ENCODE data around the gene FBXW7. TPM values are rescaled to one million over a fixed set of nuclear protein-coding genes. Genes with fewer than 3 reads are reported as not detected.

The FBXW7 gene
- total RNA-seq, 4 donors from 2014 or later = 76.4 to 199 (median 103) TPM

DNA sequence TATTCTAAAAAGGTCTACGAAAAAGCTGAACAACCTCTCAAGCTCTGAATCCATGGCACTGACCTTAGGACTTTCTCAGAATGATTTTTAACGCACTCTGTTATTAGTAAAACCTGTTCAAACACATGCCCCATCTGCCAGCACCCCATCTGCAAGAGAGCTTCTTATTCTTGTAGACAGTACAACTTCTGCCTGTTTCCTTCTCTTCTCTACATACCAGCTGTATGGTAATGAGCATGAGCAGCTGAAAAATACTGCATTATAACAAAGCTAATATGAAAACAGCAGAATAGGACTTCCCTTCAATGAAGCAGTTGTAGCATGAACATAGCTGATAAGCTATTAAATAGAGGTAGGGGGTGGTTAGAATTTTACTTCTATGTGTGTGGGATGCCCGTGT is 167.9 kb downstream of the FBXW7 start:
- 60 to 65% methylated on average over 3 of the region's 3 CpGs for WGBS, 2 donors
- DNase-seq (ENCODE audit: low spot score in 2 of 2) = no peak
- no peak overlapping the region for H3K4me3 ChIP-seq (ENCODE audit: low read depth, poor library complexity, severe bottlenecking)
- intact Hi-C loops (cut with DNase I; ENCODE audit: low total_unique reads) = no loop called here
- TF ChIP-seq CTCF (IDR thresholded peaks at IDR 0.05) = no peak
- no peak for TF ChIP-seq POLR2A (IDR thresholded peaks at IDR 0.05)

DNA sequence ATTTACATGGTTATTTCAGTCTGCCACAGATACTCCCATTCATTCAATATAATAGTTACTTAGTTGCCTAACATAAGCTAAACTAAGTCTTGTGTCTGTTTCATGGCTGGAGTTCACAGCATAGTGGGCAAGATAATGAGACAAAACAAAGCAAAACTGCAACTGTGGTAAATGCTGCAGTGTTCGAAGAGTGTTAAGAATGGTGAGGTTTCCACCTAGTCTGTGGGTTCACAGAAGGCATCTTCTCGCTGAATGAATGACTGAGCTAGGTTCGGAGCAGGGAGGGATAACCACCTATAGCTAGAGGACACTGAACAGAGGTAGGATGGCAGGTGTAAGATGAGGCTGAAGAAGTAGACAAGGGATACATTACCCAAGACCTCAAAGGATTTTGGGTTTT is 171.0 kb downstream of the FBXW7 start:
- no peak overlapping the region for H3K4me3 ChIP-seq (ENCODE audit: low read depth, poor library complexity, severe bottlenecking)
- TF ChIP-seq CTCF (IDR thresholded peaks at IDR 0.05) = no peak
- no peak for TF ChIP-seq POLR2A (IDR thresholded peaks at IDR 0.05)
- no peak for DNase-seq (ENCODE audit: low spot score in 2 of 2)
- 97 to 99% methylated on average over 3 of the region's 3 CpGs for WGBS, 2 donors
- intact Hi-C loops (cut with DNase I; ENCODE audit: low total_unique reads) = no loop called here

DNA sequence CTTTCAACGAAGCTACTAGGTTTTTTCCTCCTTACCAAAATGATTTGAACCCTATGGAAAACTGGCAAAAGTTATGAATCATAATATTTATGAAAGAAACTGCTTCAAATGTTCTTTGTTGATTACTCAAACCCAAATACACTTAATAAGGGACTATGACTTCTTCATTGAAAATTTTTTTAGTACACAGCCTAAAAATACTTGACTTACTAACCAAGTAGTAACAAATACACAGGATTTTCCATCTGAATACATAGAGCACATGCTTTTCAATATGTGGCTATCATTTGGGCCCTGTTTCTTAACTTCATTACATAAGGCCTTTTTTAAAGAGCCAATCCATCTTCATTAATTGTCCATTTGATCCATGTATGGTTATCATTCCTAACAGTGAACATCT is 171.5 kb downstream of the FBXW7 start:
- WGBS, 2 donors = 83 to 84% methylated on average over 1 of the region's 1 CpG
- no peak for DNase-seq (ENCODE audit: low spot score in 2 of 2)
- H3K4me3 ChIP-seq (ENCODE audit: low read depth, poor library complexity, severe bottlenecking) = no peak overlapping the region
- no peak for TF ChIP-seq CTCF (IDR thresholded peaks at IDR 0.05)
- no peak for TF ChIP-seq POLR2A (IDR thresholded peaks at IDR 0.05)
- intact Hi-C loops (cut with DNase I; ENCODE audit: low total_unique reads) = no loop called here

- DNase-seq (ENCODE audit: low spot score in 2 of 2) = no peak
- 73 to 74% methylated on average over 2 of the region's 2 CpGs for WGBS, 2 donors
- intact Hi-C loops (cut with DNase I; ENCODE audit: low total_unique reads) = no loop called here
- TF ChIP-seq CTCF (IDR thresholded peaks at IDR 0.05) (no peak), POLR2A (IDR thresholded peaks at IDR 0.05) (no peak)
- H3K4me3 ChIP-seq (ENCODE audit: low read depth, poor library complexity, severe bottlenecking) = no peak overlapping the region
These were observed 172.0 kb downstream of the FBXW7 start for GRCh38 chr4:152363904-152364303.

GRCh38 chr4:152363086-152363485 is 172.8 kb downstream of the FBXW7 start:
- intact Hi-C loops (cut with DNase I; ENCODE audit: low total_unique reads) = no loop called here
- no peak overlapping the region for H3K4me3 ChIP-seq (ENCODE audit: low read depth, poor library complexity, severe bottlenecking)

More at GRCh38 chr4:152363086-152363485, 172.8 kb downstream of the FBXW7 start:
- no peak for TF ChIP-seq CTCF (IDR thresholded peaks at IDR 0.05)
- TF ChIP-seq POLR2A (IDR thresholded peaks at IDR 0.05) = no peak
- no peak for DNase-seq (ENCODE audit: low spot score in 2 of 2)

Measured in lower leg skin (tissue), 4 donors.